UCSD-AML1 (cell line): ENCODE measurements around the gene LRMDA.

ENCODE experiments used
- DNase-seq: peaks from one replicate; lab custom pipeline; 2025; ENCODE audit not compliant: unreplicated experiment; lab: John Stamatoyannopoulos, UW

LRMDA gene

GRCh38 chr10:75803121-75803520 is 371.7 kb downstream of the LRMDA start:
- DNase-seq = no peak

- DNase-seq = no peak
Observed at GRCh38 chr10:75803816-75804552, 372.6 kb downstream of the LRMDA start.

GRCh38 chr10:75806186-75806585 is 374.8 kb downstream of the LRMDA start:
- DNase-seq = no peak

GRCh38 chr10:75807456-75807855 is 376.0 kb downstream of the LRMDA start:
- DNase-seq = no peak

- no peak for DNase-seq
Observed at GRCh38 chr10:75809003-75809402, 377.6 kb downstream of the LRMDA start.

GRCh38 chr10:75814014-75814413 is 382.6 kb downstream of the LRMDA start:
- no peak for DNase-seq

- DNase-seq = no peak
Observed at GRCh38 chr10:75815066-75815465, 383.6 kb downstream of the LRMDA start.

GRCh38 chr10:75817198-75817597 is 385.8 kb downstream of the LRMDA start:
- no peak for DNase-seq

- no peak for DNase-seq
Observed at GRCh38 chr10:75818552-75818951, 387.1 kb downstream of the LRMDA start.

- no peak for DNase-seq
Observed at GRCh38 chr10:75825235-75825634, 393.8 kb downstream of the LRMDA start.

GRCh38 chr10:75825661-75826060 is 394.2 kb downstream of the LRMDA start:
- no peak for DNase-seq

- DNase-seq = no peak
Observed at GRCh38 chr10:75826846-75827245, 395.4 kb downstream of the LRMDA start.

- no peak for DNase-seq
Observed at GRCh38 chr10:75827587-75828021, 396.2 kb downstream of the LRMDA start.

GRCh38 chr10:75828413-75828812 is 397.0 kb downstream of the LRMDA start:
- DNase-seq = no peak

- DNase-seq = no peak
Observed at GRCh38 chr10:75836064-75836463, 404.6 kb downstream of the LRMDA start.

- no peak for DNase-seq
Observed at GRCh38 chr10:75838486-75838885, 407.1 kb downstream of the LRMDA start.

- DNase-seq = no peak
Observed at GRCh38 chr10:75839020-75839419, 407.6 kb downstream of the LRMDA start.

GRCh38 chr10:75841266-75841665 is 409.8 kb downstream of the LRMDA start:
- DNase-seq = no peak

- DNase-seq = peak; percentile 17
Observed at GRCh38 chr10:75845176-75845947, 413.9 kb downstream of the LRMDA start.

GRCh38 chr10:75847477-75847876 is 416.1 kb downstream of the LRMDA start:
- no peak for DNase-seq

- no peak for DNase-seq
Observed at GRCh38 chr10:75851580-75852345, 420.3 kb downstream of the LRMDA start.
